SK-N-SH (cell line): ENCODE results near the gene MTA3. TPM values are rescaled to one million over a fixed set of nuclear protein-coding genes. Genes with fewer than 3 reads are reported as not detected.

Source experiments
- CTCF ChIA-PET: fragments of 300-600, 350-600 bp; formaldehyde crosslinking; extraction: SDS; loops from one replicate; lab custom pipeline; 2021; lab: Yijun Ruan, JAX
- POLR2A ChIA-PET: fragments of 350-600 bp; sonication (Branson Sonifier 250); formaldehyde crosslinking; extraction: SDS; loops from one replicate; lab custom pipeline; 2020; ENCODE audit warnings: antibody characterized with exemption, inconsistent platforms; lab: Yijun Ruan, JAX
- DNase-seq: peaks from one replicate; pipeline ENCODE4 v3.0.0; 2012
- H2AFZ ChIP-seq: fragments of 200-600 bp; sonication (generic); 2 replicates; pipeline ENCODE4 v1.8.1; 2016; ENCODE audit warnings: antibody characterized with exemption, mild to moderate bottlenecking, low read depth
- H3F3A ChIP-seq: fragments of 200-600 bp; sonication (generic); replicated peaks from 2 replicates; pipeline ENCODE3; 2016; ENCODE audit warnings: antibody characterized with exemption, mild to moderate bottlenecking; ENCODE audit not compliant: insufficient read depth
- H3K27ac ChIP-seq, 2 experiments: fragments of 200-500 bp in 1 of 2; fragments of 200-600 bp in 1 of 2; sonication (Bioruptor generic) in 1 of 2; sonication (generic), shearing (Covaris generic) in 1 of 2; 2 replicates each; pipeline versions ENCODE4 v1.5.1 to v1.6.1; 2014 to 2016; ENCODE audit warnings: low read depth in 2 of 2, inconsistent platforms in 1 of 2, low read length in 1 of 2, mild to moderate bottlenecking in 1 of 2, mixed read lengths in 1 of 2
- H3K27me3 ChIP-seq: fragments of 200-600 bp; sonication (generic), shearing (Covaris generic); 2 replicates; pipeline ENCODE4 v1.6.1; 2016; ENCODE audit warnings: mixed run types; ENCODE audit not compliant: insufficient read depth
- H3K36me3 ChIP-seq, 2 experiments: fragments of 200-500 bp in 1 of 2; fragments of 200-600 bp in 1 of 2; sonication (Bioruptor generic) in 1 of 2; sonication (generic) in 1 of 2; replicated peaks in 1 of 2; 2 replicates each; pipeline versions ENCODE3 to v1.5.1; 2014 to 2016; ENCODE audit warnings: low read length in 1 of 2, mild to moderate bottlenecking in 1 of 2; ENCODE audit not compliant: insufficient read depth in 2 of 2, control insufficient read depth in 1 of 2
- H3K4me1 ChIP-seq, 2 experiments: fragments of 200-500 bp in 1 of 2; fragments of 200-600 bp in 1 of 2; sonication (Bioruptor generic) in 1 of 2; sonication (generic), shearing (Covaris generic) in 1 of 2; 2 replicates each; pipeline versions ENCODE4 v1.5.1 to v1.6.1; 2014 to 2016; ENCODE audit warnings: low read depth in 1 of 2, low read length in 1 of 2, mixed run types in 1 of 2; ENCODE audit not compliant: insufficient read depth in 2 of 2, control insufficient read depth in 1 of 2
- H3K4me2 ChIP-seq: fragments of 200-600 bp; sonication (generic), shearing (Covaris generic); 2 replicates; pipeline ENCODE4 v1.6.1; 2017; ENCODE audit warnings: mixed run types
- H3K4me3 ChIP-seq, 2 experiments: fragments of 200-500 bp in 1 of 2; fragments of 200-600 bp in 1 of 2; sonication (Bioruptor generic) in 1 of 2; sonication (generic), shearing (Covaris generic) in 1 of 2; 2 replicates each; pipeline versions ENCODE4 v1.5.1 to v1.8.1; 2014 to 2016; ENCODE audit warnings: low read depth in 2 of 2, inconsistent platforms in 1 of 2, low read length in 1 of 2, mild to moderate bottlenecking in 1 of 2, mixed read lengths in 1 of 2, moderate library complexity in 1 of 2
- H3K79me2 ChIP-seq: fragments of 200-600 bp; sonication (generic); 2 replicates; pipeline ENCODE4 v1.8.1; 2017; ENCODE audit warnings: mild to moderate bottlenecking; ENCODE audit not compliant: insufficient read depth
- H3K9ac ChIP-seq: fragments of 200-600 bp; sonication (generic); 2 replicates; pipeline ENCODE4 v1.6.1; 2017; ENCODE audit warnings: mixed run types
- H3K9me2 ChIP-seq: fragments of 200-600 bp; sonication (generic); 2 replicates; pipeline ENCODE4 v1.6.1; 2017; ENCODE audit warnings: mixed run types
- H3K9me3 ChIP-seq: fragments of 200-600 bp; sonication (generic); 2 replicates; pipeline ENCODE4 v1.6.1; 2017; ENCODE audit warnings: mixed run types, mild to moderate bottlenecking, moderate library complexity
- H4K20me1 ChIP-seq: fragments of 200-600 bp; sonication (generic); 2 replicates; pipeline ENCODE4 v1.6.1; 2017; ENCODE audit warnings: mild to moderate bottlenecking, mixed run types; ENCODE audit not compliant: insufficient read depth
- CHD2 ChIP-seq: fragments of 150-350 bp; IDR thresholded peaks from 2 replicates; pipeline ENCODE4 v1.6.1; 2018; ENCODE audit warnings: low read length; ENCODE audit not compliant: partially characterized antibody
- CTCF ChIP-seq: fragments of 200-600 bp; sonication (generic); IDR thresholded peaks from 2 replicates; pipeline ENCODE4 v1.6.1; 2017; ENCODE audit warnings: antibody characterized with exemption, mild to moderate bottlenecking, moderate library complexity
- ELF1 ChIP-seq: IDR thresholded peaks from 2 replicates; pipeline ENCODE4 v1.4.0; 2012
- FOSL2 ChIP-seq: IDR thresholded peaks from 2 replicates; pipeline ENCODE4 v1.4.0; 2012; ENCODE audit warnings: low read depth, mild to moderate bottlenecking, moderate library complexity, borderline replicate concordance
- GATA2 ChIP-seq: sonication (generic); formaldehyde crosslinking; IDR thresholded peaks from 2 replicates; pipeline ENCODE4 v1.5.0; 2020; ENCODE audit warnings: mild to moderate bottlenecking, missing genetic modification reagents
- NFIC ChIP-seq: IDR thresholded peaks from 2 replicates; pipeline ENCODE4 v1.4.0; 2012; ENCODE audit warnings: borderline replicate concordance
- POLR2AphosphoS5 ChIP-seq: IDR thresholded peaks from 2 replicates; pipeline ENCODE4 v1.6.1; 2012; ENCODE audit warnings: low read depth, low read length
- TAF1 ChIP-seq: IDR thresholded peaks from 2 replicates; pipeline ENCODE4 v1.6.1; 2012; ENCODE audit warnings: low read depth, mild to moderate bottlenecking, low read length, moderate library complexity, borderline replicate concordance
- TCF12 ChIP-seq: IDR thresholded peaks from 2 replicates; pipeline ENCODE4 v1.4.0; 2012
- WGBS: methylation state at CpG from one replicate; pipeline ENCODE4 v1.1.6; 2017; ENCODE audit warnings: low lambda C conversion rate; 5-methylcytosine and 5-hydroxymethylcytosine counted together
- polyA plus RNA-seq, 3 experiments: library from polyadenylated mRNA; depleted of rRNA; stranded (reverse); fragments of >200 nt; gene quantifications; 2 replicates each; pipeline ENCODE4 v1.2.3, GENCODE V29; 2012
- TF ChIP-seq, protein P1 (sequence below): fragments of 150-350 bp; IDR thresholded peaks from 2 replicates; pipeline ENCODE4 v1.6.1; 2016; ENCODE audit warnings: mild to moderate bottlenecking, low read depth, low read length
- TF ChIP-seq, protein P2 (sequence below): IDR thresholded peaks from 2 replicates; pipeline ENCODE4; 2012
- TF ChIP-seq, protein P3 (sequence below): IDR thresholded peaks from 2 replicates; pipeline ENCODE4 v1.4.0; 2012; ENCODE audit warnings: low read depth

MTA3 gene
- polyA plus RNA-seq, 1 of the 3 experiments (the other 2 are of a cell fraction): 30.8 TPM

- H3K4me2 ChIP-seq: no peak overlapping the region
Measured at GRCh38 chr2:42566837-42567321, 1.6 kb upstream of the MTA3 start.

More at GRCh38 chr2:42566837-42567321, 1.6 kb upstream of the MTA3 start:
- Histone ChIP-seq H3K9me2 (no peaks in the 10 kb centered on the region), H2AFZ (no peak overlapping the region), H3K9ac (no peak overlapping the region), H3K36me3 (no peaks in the 10 kb centered on the region), H3K27ac (no peak overlapping the region), H3K79me2 (peaks cover 26% of the 10 kb centered on the region), H4K20me1 (no peaks in the 10 kb centered on the region), H3K4me3 (no peak overlapping the region), H3K27me3 (no peaks in the 10 kb centered on the region; the same call in 1 of the 2 replicates), H3F3A (peaks cover 8% of the 10 kb centered on the region), H3K4me1 (peaks cover 0 to 12% of the 10 kb centered on the region in 2 experiments; a peak in 2 of 4 replicates), H3K9me3 (no peaks in the 10 kb centered on the region)
- 90% methylated on average over 3 of the region's 3 CpGs for WGBS
- CTCF ChIA-PET: interaction anchor here (0.9 to 2.8 kb wide), 4 partner anchors 10 to 96 kb away, joined by 3 to 11 read pairs (median 7); no protein-coding TSS in a partner anchor
- no peak for DNase-seq
- POLR2A ChIA-PET: no interaction called here
- no peak for TF ChIP-seq POLR2AphosphoS5
- TF ChIP-seq CTCF: no peak
- no peak for TF ChIP-seq TCF12
- TF ChIP-seq GATA2: no peak
- no peak for TF ChIP-seq FOSL2
- TF ChIP-seq, protein P1, sequence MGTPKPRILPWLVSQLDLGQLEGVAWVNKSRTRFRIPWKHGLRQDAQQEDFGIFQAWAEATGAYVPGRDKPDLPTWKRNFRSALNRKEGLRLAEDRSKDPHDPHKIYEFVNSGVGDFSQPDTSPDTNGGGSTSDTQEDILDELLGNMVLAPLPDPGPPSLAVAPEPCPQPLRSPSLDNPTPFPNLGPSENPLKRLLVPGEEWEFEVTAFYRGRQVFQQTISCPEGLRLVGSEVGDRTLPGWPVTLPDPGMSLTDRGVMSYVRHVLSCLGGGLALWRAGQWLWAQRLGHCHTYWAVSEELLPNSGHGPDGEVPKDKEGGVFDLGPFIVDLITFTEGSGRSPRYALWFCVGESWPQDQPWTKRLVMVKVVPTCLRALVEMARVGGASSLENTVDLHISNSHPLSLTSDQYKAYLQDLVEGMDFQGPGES: no peak
- TF ChIP-seq ELF1: no peak
- TF ChIP-seq, protein P2, sequence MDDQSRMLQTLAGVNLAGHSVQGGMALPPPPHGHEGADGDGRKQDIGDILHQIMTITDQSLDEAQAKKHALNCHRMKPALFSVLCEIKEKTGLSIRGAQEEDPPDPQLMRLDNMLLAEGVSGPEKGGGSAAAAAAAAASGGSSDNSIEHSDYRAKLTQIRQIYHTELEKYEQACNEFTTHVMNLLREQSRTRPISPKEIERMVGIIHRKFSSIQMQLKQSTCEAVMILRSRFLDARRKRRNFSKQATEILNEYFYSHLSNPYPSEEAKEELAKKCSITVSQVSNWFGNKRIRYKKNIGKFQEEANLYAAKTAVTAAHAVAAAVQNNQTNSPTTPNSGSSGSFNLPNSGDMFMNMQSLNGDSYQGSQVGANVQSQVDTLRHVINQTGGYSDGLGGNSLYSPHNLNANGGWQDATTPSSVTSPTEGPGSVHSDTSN: no peak
- TF ChIP-seq TAF1: no peak
- no peak for TF ChIP-seq NFIC
- no peak for TF ChIP-seq CHD2
- TF ChIP-seq, protein P3, sequence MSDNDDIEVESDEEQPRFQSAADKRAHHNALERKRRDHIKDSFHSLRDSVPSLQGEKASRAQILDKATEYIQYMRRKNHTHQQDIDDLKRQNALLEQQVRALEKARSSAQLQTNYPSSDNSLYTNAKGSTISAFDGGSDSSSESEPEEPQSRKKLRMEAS: no peak
